Bone marrow (tissue), 2 donors: ENCODE data around the gene BPIFB6.

Experiments
- DNase-seq, 2 donors: peaks; one replicate each; lab custom pipeline; 2025; lab: John Stamatoyannopoulos, UW

BPIFB6 gene

GRCh38 chr20:33092361-33092760 lies 60.9 kb downstream of the BPIFB6 start:
- no peak for DNase-seq

GRCh38 chr20:33093074-33093473 lies 61.6 kb downstream of the BPIFB6 start:
- DNase-seq, result no peak

GRCh38 chr20:33093582-33093981 lies 62.1 kb downstream of the BPIFB6 start:
- DNase-seq, result no peak
